Measurements from ENCODE around the gene NLGN4Y.

Gene NLGN4Y

DNA sequence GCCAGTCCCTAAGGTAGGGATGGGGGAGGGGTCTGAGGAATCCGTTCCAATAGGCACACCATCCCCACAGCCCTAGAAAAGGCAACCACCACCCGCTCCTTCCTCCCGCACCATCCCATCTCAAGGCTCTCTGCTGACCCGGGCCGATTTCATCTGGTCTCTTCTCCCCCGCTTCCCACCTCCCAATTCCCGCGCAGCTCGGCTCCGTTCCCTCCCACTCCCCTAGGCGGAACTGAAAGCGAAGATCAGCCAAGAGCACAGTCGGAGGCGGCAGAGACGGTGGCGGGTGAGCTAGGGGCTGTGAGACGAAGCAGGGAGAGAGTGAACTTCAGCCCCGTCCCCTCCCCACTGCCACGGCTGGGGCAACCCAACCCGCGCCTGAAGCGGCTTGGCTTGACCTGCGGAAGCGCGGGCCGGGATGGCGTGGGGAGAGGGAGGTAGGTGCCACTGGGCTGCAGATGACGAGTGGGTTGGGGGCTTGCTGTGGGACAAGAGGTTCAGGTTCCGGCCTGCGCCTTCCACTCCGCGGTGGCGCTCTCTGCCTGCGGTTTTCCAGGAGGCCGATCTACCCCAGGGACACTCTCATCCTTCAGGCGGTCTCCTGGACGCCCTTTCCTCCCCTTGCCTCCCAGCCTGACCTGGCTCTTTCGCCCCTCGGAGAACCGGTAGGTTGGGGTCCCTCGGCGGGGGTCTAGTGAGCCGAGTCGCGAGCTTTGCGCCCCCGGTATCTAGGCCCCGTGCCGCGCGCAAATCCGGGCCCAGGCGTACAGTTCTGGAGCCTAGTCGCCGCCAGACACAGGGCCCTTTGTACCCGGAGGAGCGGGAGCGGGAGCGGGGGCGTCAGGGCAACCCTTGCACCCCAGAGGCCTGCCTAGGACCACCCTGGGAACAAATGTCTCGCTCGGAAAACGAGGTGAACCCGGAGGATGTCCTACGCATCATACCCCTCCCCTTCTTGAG lies at the start of gene NLGN4Y:
TSS of gene NLGN4Y (plus strand) at position 258 of the 960 bp plus-strand sequence. CDS start 97,591 bp downstream, outside the sequence.
- peak within 1 kb of the TSS; percentile 61 for H3K4me3 ChIP-seq (ENCODE audit: low read depth, low read length)
- DNase-seq (ENCODE audit: low read depth), result no peak
- TF ChIP-seq, protein P1, sequence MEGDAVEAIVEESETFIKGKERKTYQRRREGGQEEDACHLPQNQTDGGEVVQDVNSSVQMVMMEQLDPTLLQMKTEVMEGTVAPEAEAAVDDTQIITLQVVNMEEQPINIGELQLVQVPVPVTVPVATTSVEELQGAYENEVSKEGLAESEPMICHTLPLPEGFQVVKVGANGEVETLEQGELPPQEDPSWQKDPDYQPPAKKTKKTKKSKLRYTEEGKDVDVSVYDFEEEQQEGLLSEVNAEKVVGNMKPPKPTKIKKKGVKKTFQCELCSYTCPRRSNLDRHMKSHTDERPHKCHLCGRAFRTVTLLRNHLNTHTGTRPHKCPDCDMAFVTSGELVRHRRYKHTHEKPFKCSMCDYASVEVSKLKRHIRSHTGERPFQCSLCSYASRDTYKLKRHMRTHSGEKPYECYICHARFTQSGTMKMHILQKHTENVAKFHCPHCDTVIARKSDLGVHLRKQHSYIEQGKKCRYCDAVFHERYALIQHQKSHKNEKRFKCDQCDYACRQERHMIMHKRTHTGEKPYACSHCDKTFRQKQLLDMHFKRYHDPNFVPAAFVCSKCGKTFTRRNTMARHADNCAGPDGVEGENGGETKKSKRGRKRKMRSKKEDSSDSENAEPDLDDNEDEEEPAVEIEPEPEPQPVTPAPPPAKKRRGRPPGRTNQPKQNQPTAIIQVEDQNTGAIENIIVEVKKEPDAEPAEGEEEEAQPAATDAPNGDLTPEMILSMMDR (conservative IDR thresholded peaks at IDR 0.05; ENCODE audit: low read depth, low read length), result no peak

DNA sequence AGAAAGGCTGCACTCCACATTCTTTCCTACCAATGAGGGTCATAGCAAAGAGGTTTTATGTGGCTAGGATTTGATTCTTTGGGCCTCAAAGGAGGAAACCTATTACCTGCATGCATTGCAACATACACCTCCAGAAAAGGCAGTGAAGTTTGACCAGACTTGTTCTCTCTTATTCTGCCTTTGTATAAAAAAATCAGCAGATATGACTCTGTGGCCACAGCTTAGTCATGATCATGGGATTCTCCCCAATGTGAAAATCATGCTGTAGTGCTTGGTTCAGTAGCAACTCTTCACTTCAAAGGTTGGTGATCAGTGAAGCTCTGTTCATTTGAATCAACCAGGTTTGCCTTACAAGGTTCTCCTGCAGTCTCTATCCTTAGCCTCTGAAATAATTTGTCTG lies 38.4 kb upstream of the NLGN4Y start:
- no peak for DNase-seq (ENCODE audit: low read depth)
- no peak overlapping the region for H3K4me3 ChIP-seq (ENCODE audit: low read depth, low read length)
- TF ChIP-seq, protein P1 (conservative IDR thresholded peaks at IDR 0.05; ENCODE audit: low read depth, low read length), result no peak

DNA sequence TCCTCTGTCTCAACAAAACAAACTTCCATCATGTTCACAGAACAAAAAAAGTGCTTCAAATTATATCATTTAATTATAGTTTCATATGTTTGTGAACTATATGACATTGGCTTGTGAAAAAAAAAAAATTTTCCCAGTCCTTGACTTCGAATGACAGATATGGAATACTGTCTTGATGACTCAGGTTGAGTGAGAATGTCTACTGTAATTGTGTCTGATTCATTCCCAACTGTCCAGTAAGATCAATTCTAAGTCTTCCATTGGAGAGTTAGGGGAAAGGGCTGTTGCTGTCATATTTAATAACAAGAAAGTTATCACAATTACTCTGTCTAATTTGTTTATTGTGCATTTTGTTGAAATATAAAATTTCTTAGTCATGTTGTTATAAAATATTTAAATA lies 34.1 kb upstream of the NLGN4Y start:
- TF ChIP-seq, protein P1 (conservative IDR thresholded peaks at IDR 0.05; ENCODE audit: low read depth, low read length), result no peak
- DNase-seq (ENCODE audit: low read depth), result no peak

DNA sequence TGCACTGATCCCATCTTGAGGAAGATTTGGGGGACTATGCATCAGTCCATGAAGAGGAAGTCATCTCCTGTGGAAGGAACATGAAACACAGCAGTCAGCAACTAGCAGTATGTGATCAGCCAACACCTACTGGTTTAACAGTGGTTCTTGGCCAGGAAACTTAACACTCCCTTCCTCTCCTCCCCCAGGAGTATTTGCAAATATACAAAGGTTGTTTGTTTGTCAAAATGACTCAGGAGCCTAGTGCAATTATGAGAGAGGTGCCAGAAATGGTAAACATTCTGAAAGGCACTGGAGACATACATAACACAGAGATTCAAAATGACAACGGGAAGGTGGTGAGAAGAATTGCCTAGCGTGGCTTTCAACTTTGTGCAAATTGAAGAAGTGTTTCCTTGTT lies 26.3 kb upstream of the NLGN4Y start:
- TF ChIP-seq, protein P1 (conservative IDR thresholded peaks at IDR 0.05; ENCODE audit: low read depth, low read length), result no peak
- H3K4me3 ChIP-seq (ENCODE audit: low read depth, low read length), result no peak overlapping the region
- DNase-seq (ENCODE audit: low read depth), result no peak

More for the DNA sequence above, 34.1 kb upstream of the NLGN4Y start:
- no peak overlapping the region for H3K4me3 ChIP-seq (ENCODE audit: low read depth, low read length)

DNA sequence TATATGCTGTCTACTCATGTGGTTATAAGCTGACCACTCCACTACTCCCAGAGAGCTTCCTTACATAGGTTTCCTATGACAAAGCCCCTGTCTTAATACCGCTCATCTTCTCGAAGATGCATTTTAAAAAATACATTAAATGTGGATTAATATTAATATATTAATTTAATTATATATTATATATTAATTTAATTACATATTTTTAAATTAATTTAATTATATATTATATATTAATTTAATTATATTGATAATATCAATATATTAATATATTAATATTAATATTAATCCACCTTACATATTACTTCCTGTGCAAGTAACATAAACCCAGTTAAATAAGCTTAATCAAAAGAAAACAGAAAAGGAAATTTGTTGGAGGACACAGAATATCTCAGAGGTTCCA lies 19.7 kb upstream of the NLGN4Y start:
- TF ChIP-seq, protein P1 (conservative IDR thresholded peaks at IDR 0.05; ENCODE audit: low read depth, low read length), result no peak
- no peak for DNase-seq (ENCODE audit: low read depth)
- H3K4me3 ChIP-seq (ENCODE audit: low read depth, low read length), result no peak overlapping the region

DNA sequence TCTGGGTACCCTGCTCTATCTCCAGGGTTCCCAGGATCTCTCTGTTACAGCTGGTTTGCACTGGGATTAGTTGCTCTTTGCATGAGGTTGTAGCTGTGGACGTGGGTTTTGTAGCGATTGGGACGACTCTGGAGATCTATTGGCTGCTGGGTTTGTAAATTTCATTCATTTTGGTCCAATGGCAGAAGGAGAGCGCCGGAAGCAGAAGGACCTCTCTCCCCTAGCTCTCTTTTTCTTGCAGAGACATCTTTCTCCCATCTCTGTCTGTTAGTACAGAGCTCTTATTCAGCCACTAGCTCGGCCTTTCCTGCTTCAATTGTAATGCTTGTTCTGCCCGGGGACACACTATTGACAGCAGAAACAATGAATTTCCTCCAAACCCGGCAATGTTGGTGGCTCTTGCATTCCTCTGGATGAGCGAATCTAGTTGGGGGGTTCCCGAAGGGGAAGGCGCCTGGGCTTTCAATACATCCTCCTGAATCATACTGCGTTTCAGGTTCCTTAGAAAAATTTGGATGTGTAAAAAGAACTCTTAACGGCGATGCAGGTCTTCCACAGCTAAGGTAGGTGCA lies 1.9 kb upstream of the NLGN4Y start:
- TF ChIP-seq, protein P1 (conservative IDR thresholded peaks at IDR 0.05; ENCODE audit: low read depth, low read length), result no peak
- DNase-seq (ENCODE audit: low read depth), result no peak
- peak overlapping the region; percentile 32 for H3K4me3 ChIP-seq (ENCODE audit: low read depth, low read length)
